ENCODE measurements around the gene SUSD6. TPM values are rescaled to one million over a fixed set of nuclear protein-coding genes. Genes with fewer than 3 reads are reported as not detected.

SUSD6 gene
- total RNA-seq, 1 donor from 2014 or later = 13.7 TPM

DNA sequence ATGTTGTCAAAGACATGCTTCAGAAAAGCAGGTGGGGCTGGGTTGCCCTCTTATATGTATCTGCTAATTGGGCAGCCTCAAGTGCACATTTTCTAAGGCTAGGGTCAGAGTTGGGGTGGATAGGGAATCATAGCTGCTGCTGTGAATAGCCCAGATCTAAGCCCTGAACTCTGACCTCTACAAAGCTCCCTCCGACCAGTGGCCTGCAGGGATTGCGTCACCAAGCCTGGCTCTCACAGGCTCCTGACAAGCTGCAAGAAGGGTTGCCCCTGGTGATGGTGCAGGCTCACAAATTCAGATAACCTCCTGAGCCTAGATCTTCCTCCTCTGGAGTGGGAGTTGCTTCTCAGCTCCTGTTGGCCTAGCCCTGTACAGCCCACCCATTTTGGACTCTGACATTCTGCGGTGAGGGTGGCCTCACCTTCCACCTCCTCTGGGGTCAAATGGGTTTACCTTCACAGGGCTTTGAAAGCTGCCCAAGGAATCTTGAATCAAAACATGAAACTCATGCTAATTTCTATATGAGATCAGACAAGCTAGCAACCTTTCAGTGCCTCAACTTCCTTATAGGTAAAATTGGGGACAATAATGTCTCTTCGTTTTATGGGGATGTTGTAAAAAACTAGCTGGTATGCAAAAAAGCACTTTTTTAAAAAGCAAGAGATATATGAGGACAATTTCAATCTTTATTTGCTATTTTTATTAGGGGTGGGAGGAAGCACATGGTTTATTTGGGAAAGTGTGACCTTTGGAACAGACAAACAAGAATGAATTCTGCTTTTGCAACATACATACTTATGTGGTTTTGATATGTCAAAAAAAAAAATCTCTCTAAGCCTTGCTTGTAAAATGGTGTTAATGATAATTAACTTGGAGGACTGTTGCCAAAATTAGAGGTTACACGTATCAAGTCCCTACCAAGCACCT lies 4.9 kb upstream of the SUSD6 start:
- no peaks in the 10 kb centered on the region for H3K9me3 Mint-ChIP-seq
- H3K36me3 Mint-ChIP-seq (ENCODE audit: low read depth) = no peaks in the 10 kb centered on the region
- peaks cover 38% of the 10 kb centered on the region for H3K4me1 Mint-ChIP-seq
- no peaks in the 10 kb centered on the region for H3K27me3 Mint-ChIP-seq (ENCODE audit: low read depth)
- peak overlapping the region; percentile 58 for H3K27ac Mint-ChIP-seq (ENCODE audit: unreplicated experiment)
- TF ChIP-seq, protein P1, sequence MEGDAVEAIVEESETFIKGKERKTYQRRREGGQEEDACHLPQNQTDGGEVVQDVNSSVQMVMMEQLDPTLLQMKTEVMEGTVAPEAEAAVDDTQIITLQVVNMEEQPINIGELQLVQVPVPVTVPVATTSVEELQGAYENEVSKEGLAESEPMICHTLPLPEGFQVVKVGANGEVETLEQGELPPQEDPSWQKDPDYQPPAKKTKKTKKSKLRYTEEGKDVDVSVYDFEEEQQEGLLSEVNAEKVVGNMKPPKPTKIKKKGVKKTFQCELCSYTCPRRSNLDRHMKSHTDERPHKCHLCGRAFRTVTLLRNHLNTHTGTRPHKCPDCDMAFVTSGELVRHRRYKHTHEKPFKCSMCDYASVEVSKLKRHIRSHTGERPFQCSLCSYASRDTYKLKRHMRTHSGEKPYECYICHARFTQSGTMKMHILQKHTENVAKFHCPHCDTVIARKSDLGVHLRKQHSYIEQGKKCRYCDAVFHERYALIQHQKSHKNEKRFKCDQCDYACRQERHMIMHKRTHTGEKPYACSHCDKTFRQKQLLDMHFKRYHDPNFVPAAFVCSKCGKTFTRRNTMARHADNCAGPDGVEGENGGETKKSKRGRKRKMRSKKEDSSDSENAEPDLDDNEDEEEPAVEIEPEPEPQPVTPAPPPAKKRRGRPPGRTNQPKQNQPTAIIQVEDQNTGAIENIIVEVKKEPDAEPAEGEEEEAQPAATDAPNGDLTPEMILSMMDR (conservative IDR thresholded peaks at IDR 0.05) = no peak
- peak overlapping the region; percentile 31 for H3K4me3 Mint-ChIP-seq
- DNase-seq (ENCODE audit: low read depth, low spot score) = peak; percentile 44

- Mint-ChIP-seq H3K4me1 (peaks cover 59% of the 10 kb centered on the region), H3K27me3 (ENCODE audit: low read depth) (no peaks in the 10 kb centered on the region), H3K36me3 (ENCODE audit: low read depth) (no peaks in the 10 kb centered on the region), H3K27ac (ENCODE audit: unreplicated experiment) (no peak overlapping the region), H3K9me3 (no peaks in the 10 kb centered on the region), H3K4me3 (peak overlapping the region; percentile 97)
- TF ChIP-seq, protein P1 (conservative IDR thresholded peaks at IDR 0.05) = no peak
- DNase-seq (ENCODE audit: low read depth, low spot score) = no peak
Measured at GRCh38 chr14:69610020-69610873, 1.1 kb upstream of the SUSD6 start.

DNA sequence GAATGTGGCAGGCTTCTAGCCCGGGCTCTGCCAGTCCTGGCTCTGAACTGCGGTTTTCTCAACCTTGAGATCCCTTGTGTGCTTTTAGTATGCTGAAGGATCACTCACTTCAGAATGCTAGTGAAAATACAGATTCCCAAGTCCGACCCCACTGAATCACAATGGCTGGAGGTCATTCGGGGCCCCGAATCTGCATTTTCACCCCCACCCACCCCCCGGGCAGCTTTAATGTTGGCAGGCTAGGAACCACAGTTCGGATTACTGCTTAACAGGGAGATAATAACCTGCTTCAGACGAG lies 573 bp upstream of the SUSD6 start:
- TF ChIP-seq, protein P1 (conservative IDR thresholded peaks at IDR 0.05) = no peak

GRCh38 chr14:69612014-69612782 lies 802 bp downstream of the SUSD6 start:
- Mint-ChIP-seq H3K36me3 (ENCODE audit: low read depth) (no peaks in the 10 kb centered on the region), H3K27me3 (ENCODE audit: low read depth) (no peaks in the 10 kb centered on the region), H3K4me1 (peaks cover 48% of the 10 kb centered on the region), H3K27ac (ENCODE audit: unreplicated experiment) (peak overlapping the region; percentile 92), H3K4me3 (peak overlapping the region; percentile 92), H3K9me3 (no peaks in the 10 kb centered on the region)
- TF ChIP-seq, protein P1 (conservative IDR thresholded peaks at IDR 0.05) = no peak
- no peak for DNase-seq (ENCODE audit: low read depth, low spot score)

More for the DNA sequence above, 573 bp upstream of the SUSD6 start:
- Mint-ChIP-seq H3K4me3 (peak overlapping the region; percentile 97), H3K27me3 (ENCODE audit: low read depth) (no peaks in the 10 kb centered on the region), H3K9me3 (no peaks in the 10 kb centered on the region), H3K27ac (ENCODE audit: unreplicated experiment) (peak overlapping the region; percentile 88), H3K4me1 (peaks cover 60% of the 10 kb centered on the region), H3K36me3 (ENCODE audit: low read depth) (no peaks in the 10 kb centered on the region)
- DNase-seq (ENCODE audit: low read depth, low spot score) = no peak

DNA sequence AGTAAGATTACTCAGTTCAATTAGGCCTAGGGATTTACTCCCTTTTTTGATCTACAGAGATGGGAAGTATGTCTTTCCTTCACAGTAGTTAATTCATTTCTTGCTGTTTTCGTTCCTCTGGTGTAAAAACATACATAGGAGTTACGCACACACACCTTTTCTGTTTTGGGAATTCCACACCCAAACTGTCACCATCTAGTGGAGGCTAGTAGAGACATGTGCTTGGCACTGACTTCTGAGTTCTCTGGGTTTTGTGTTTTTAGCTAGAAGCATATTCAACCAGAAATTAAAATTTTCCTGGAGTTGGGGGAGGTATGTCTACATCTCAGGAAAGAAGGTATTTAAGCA lies 1.4 kb downstream of the SUSD6 start:
- no peak for DNase-seq (ENCODE audit: low read depth, low spot score)
- no peaks in the 10 kb centered on the region for H3K9me3 Mint-ChIP-seq
- peaks cover 47% of the 10 kb centered on the region for H3K4me1 Mint-ChIP-seq

More for the DNA sequence above, 1.4 kb downstream of the SUSD6 start:
- Mint-ChIP-seq H3K4me3 (peak overlapping the region; percentile 92), H3K27ac (ENCODE audit: unreplicated experiment) (peak overlapping the region; percentile 92), H3K36me3 (ENCODE audit: low read depth) (no peaks in the 10 kb centered on the region), H3K27me3 (ENCODE audit: low read depth) (no peaks in the 10 kb centered on the region)
- TF ChIP-seq, protein P1 (conservative IDR thresholded peaks at IDR 0.05) = no peak

Data from neural crest cell (in vitro differentiated cells).